Natural killer cell treated with Interleukin-12 subunit alpha and Interleukin-12 subunit beta and Interleukin-15 and Interleukin-18, amount 100 ng/mL, for 72 hours (primary cell): ENCODE data around the gene MIX23. TPM values are rescaled to one million over a fixed set of nuclear protein-coding genes. Genes with fewer than 3 reads are reported as not detected.

ENCODE experiments used
- ATAC-seq, 2 donors: fragments of 150-1000 bp; cut with Tn5 transposase in 1 of 2; sonication (Bioruptor Pico), chemical (Tn5 transposase) in 1 of 2; 2 replicates each; pipeline ENCODE4 v1.10.0; 2021
- DNase-seq: peaks from one replicate; pipeline ENCODE4 v3.0.0; 2022; ENCODE audit warnings: low spot score
- H3K27ac Mint-ChIP-seq, 2 donors: 1 replicate in 1 of 2; 2 replicates in 1 of 2; pipeline ENCODE4 v1.8.0; 2022; ENCODE audit warnings: mixed read lengths in 2 of 2, mild to moderate bottlenecking in 1 of 2, moderate library complexity in 1 of 2
- H3K27me3 Mint-ChIP-seq, 2 donors: 1 replicate in 1 of 2; 2 replicates in 1 of 2; pipeline ENCODE4 v1.8.0; 2022; ENCODE audit warnings: mixed read lengths in 2 of 2
- H3K36me3 Mint-ChIP-seq: one replicate; pipeline ENCODE4 v1.8.0; 2022; ENCODE audit warnings: mixed read lengths
- H3K4me1 Mint-ChIP-seq, 2 donors: 1 replicate in 1 of 2; 2 replicates in 1 of 2; pipeline ENCODE4 v1.8.0; 2022; ENCODE audit warnings: low read depth in 2 of 2, mixed read lengths in 2 of 2, mild to moderate bottlenecking in 1 of 2
- H3K4me3 Mint-ChIP-seq: one replicate; pipeline ENCODE4 v1.8.0; 2022; ENCODE audit warnings: mixed read lengths
- H3K9me3 Mint-ChIP-seq: 2 replicates; pipeline ENCODE4 v1.8.0; 2022; ENCODE audit warnings: mixed read lengths
- total RNA-seq, 2 donors: library from RNA; stranded (reverse); gene quantifications; one replicate each; pipeline ENCODE4 v1.2.3, GENCODE V29; 2022

MIX23 gene
- total RNA-seq, 2 donors from 2014 or later, result 48.2 to 59.0 TPM

DNA sequence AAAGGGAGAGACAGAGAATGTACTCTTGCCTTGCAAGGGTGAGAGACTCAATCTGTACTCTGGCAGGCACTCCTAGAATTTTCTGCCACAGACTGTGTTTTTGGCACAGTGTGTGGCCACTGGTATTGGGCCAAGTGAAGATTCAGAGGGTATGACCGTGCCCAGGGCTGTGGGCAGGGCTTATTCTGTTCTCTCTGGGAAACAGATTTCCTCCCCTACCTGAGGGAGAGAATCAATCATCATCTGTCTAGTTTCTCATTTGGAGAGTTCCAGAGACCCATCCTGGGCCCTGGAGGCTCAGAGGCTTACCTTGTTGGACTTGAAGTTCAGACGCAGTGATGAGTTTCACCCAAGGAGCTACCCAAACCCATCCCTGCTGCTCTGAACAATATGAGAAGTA is 29.8 kb downstream of the MIX23 start:
- H3K36me3 Mint-ChIP-seq, result no peaks in the 10 kb centered on the region
- ATAC-seq, result no peak
- no peak overlapping the region for H3K27ac Mint-ChIP-seq
- H3K4me3 Mint-ChIP-seq, result no peak overlapping the region
- no peaks in the 10 kb centered on the region for H3K27me3 Mint-ChIP-seq
- no peak for DNase-seq
- no peaks in the 10 kb centered on the region for H3K9me3 Mint-ChIP-seq
- H3K4me1 Mint-ChIP-seq, result peaks cover 0 to 7% of the 10 kb centered on the region in 2 donors

DNA sequence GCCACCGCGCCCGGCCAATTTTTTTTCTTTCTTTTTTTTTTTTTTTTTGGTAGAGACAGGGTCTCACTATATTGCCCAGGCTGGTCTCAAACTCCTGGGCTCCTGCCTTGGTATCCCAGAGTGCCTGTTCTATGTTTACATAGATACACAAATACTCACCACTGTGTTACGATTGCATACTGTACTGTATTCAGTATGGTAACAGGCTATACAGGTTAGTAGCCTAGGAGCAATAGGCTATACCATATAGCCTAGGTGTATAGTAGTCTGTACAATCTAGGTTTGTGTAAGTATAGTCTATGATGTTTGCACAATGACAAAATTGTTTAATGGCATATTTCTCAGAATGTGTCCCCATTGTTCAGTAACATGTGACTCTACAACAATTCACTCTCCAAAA is 31.4 kb downstream of the MIX23 start:
- no peaks in the 10 kb centered on the region for H3K9me3 Mint-ChIP-seq
- peaks cover 0 to 7% of the 10 kb centered on the region in 2 donors for H3K4me1 Mint-ChIP-seq
- H3K4me3 Mint-ChIP-seq, result no peak overlapping the region
- no peak overlapping the region for H3K27ac Mint-ChIP-seq
- H3K27me3 Mint-ChIP-seq, result peaks cover 0 to 7% of the 10 kb centered on the region in 2 donors
- ATAC-seq (no peak), DNase-seq (no peak)
- no peaks in the 10 kb centered on the region for H3K36me3 Mint-ChIP-seq

DNA sequence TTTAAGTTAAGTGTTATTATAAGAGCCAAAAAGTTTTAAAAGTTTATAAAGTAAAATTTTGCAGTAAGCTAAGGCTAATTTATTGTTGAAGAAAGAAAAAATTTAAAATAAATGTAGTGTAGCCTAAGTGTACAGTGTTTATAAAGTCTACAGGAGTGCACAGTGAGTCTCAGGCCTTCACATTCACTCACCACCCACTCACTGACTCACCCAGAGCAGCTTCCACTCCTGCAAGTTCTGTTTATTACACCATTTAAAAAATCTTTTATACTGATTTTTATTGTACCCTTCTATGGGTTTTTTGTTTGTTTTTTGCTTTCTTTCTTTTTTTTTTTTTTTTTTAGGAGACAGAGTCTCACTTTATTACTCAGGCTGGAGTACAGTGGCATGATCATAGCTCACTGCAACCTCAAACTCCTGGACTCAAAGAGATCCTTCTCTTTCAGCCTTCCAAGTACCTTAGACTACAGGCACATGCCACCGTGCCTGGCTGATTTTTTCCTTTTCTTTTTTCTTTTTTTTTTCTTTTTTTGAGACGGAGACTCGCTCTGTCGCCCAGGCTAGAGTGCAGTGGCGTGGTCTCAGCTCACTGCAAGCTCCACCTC is 32.1 kb downstream of the MIX23 start:
- H3K9me3 Mint-ChIP-seq, result no peaks in the 10 kb centered on the region
- peaks cover 0 to 7% of the 10 kb centered on the region in 2 donors for H3K4me1 Mint-ChIP-seq
- ATAC-seq (no peak), DNase-seq (no peak)
- no peak overlapping the region for H3K4me3 Mint-ChIP-seq
- peaks cover 0 to 7% of the 10 kb centered on the region in 2 donors for H3K27me3 Mint-ChIP-seq
- H3K36me3 Mint-ChIP-seq, result no peaks in the 10 kb centered on the region
- H3K27ac Mint-ChIP-seq, result no peak overlapping the region

DNA sequence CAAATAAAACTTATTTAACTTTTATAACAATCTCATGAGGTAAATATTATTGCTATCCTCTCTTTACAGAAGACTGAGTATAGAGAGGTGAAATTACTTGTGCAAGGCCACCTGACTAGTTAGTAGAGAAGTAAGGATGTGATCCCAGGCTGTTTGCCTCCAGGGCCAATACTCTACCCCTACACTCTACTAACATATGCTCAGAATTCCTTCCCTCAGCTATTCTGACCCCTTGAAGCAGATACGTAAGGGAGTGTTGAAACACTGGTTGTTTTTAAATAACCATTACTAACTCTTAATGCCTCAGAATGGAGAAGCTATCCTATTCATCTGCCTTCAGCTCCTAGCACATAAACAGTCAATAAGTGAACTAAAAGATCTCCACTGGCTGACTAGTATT is 33.9 kb downstream of the MIX23 start:
- DNase-seq (no peak), ATAC-seq (no peak)
- Mint-ChIP-seq H3K27ac (no peak overlapping the region), H3K36me3 (no peaks in the 10 kb centered on the region), H3K4me1 (no peaks in the 10 kb centered on the region), H3K9me3 (no peaks in the 10 kb centered on the region), H3K4me3 (no peak overlapping the region), H3K27me3 (peaks cover 0 to 7% of the 10 kb centered on the region in 2 donors)

DNA sequence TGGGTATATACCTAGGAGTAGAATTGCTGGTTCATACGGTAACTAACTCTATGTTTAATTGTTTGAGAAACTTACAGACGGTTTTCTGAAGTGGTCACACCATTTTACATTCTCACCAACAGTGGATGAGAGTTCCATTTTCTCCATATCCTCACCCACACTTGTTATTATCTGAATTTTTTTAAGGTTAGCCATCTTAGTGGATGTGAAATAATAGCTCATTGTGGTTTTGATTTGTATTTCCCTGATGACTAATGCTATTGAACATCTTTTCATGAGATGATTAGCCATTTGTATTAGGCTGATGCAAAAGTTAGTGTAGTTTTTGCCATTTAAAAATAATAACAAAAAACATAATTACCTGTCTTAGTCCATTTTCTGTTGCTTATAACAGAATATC is 39.4 kb downstream of the MIX23 start:
- H3K4me3 Mint-ChIP-seq, result no peak overlapping the region
- DNase-seq (no peak), ATAC-seq (no peak)
- H3K9me3 Mint-ChIP-seq, result peaks cover 6% of the 10 kb centered on the region
- H3K27ac Mint-ChIP-seq, result no peak overlapping the region
- no peaks in the 10 kb centered on the region for H3K4me1 Mint-ChIP-seq
- no peaks in the 10 kb centered on the region for H3K36me3 Mint-ChIP-seq
- peaks cover 7 to 20% of the 10 kb centered on the region in 2 donors for H3K27me3 Mint-ChIP-seq

DNA sequence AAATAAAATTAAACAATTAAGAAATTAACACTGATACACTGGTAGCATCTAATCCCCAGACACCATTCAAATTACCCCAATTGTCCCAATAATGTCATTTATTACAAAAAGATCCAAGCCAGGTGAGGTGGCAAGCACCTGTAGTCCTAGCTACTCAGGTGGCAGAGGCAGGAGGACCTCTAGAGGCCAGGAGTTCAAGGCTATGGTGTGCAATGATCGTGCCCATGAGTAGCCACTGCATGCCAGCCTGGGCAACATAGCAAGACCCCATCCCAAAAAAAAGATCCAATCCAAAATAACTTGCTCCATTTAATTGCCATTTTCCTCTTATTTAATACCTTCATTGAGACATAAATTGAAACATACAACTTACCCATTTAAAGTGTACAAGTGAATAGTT is 40.2 kb downstream of the MIX23 start:
- Mint-ChIP-seq H3K36me3 (no peaks in the 10 kb centered on the region), H3K4me1 (no peaks in the 10 kb centered on the region), H3K9me3 (peaks cover 6% of the 10 kb centered on the region), H3K4me3 (no peak overlapping the region), H3K27ac (no peak overlapping the region), H3K27me3 (peaks cover 9 to 16% of the 10 kb centered on the region in 2 donors)
- DNase-seq (no peak), ATAC-seq (no peak)

DNA sequence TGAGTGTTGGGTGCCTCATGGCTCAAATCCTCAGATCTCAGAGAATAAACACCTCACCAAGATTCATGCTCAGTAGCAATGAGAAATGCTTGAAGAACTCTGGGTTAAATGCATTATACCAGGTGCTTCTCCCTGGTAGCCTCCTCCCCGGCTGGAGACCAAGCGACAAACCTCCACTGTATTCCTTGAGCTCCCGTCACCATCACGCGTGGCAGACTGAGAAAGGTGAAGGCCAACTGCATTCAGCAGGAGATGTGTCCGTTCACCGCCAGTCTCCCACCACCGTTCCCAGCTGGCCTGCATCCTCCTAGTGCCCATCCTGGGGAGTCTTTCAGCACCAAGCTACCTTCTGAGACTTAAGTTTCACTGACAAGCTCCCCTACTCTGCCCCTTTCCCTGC is 50.5 kb downstream of the MIX23 start:
- Mint-ChIP-seq H3K4me1 (no peaks in the 10 kb centered on the region), H3K4me3 (no peak overlapping the region), H3K36me3 (no peaks in the 10 kb centered on the region), H3K27me3 (peaks cover 17 to 52% of the 10 kb centered on the region in 2 donors), H3K27ac (no peak overlapping the region), H3K9me3 (no peaks in the 10 kb centered on the region)
- no peak for DNase-seq
- no peak for ATAC-seq

DNA sequence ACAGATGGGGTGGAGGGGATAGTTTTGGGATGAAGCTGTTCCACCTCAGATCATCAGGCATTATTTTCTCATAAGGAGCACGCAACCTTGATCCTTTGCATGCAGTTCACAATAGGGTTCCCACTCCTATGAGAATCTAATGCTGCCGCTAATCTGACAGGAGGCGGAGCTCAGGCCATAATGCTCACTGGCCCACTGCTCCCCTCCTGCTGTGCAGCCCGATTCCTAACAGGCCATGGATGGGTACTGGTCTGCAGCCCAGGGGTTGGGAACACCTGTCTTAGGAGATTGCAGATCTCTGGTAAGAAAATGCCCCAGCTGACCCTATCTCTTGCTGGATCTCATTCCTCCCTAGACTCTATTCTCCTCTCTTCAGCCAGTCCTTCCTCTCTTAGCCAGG is 51.1 kb downstream of the MIX23 start:
- Mint-ChIP-seq H3K4me1 (no peaks in the 10 kb centered on the region), H3K27ac (no peak overlapping the region), H3K36me3 (no peaks in the 10 kb centered on the region), H3K9me3 (no peaks in the 10 kb centered on the region), H3K27me3 (peaks cover 17 to 52% of the 10 kb centered on the region in 2 donors), H3K4me3 (no peak overlapping the region)
- ATAC-seq (no peak), DNase-seq (no peak)

DNA sequence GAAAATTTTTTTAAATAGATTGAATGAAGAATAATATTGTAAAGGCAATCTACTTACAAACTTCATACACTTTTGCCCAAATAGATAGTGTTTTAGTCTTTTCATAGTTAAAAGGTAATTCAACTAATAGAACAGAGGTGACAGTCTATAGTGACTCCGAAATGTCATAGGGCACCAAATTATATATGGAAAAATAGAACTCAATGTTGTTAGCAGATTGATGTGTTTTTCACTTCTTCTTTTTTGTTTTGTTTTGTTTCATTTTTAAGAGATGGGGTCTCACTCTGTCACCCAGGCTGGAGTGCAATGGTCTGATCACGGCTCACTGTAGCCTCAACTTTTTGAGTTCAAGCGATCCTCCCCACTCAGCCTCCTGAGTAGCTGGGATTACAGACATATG is 57.3 kb downstream of the MIX23 start:
- Mint-ChIP-seq H3K4me1 (no peaks in the 10 kb centered on the region), H3K27me3 (peaks cover 16 to 31% of the 10 kb centered on the region in 2 donors), H3K36me3 (no peaks in the 10 kb centered on the region), H3K4me3 (no peak overlapping the region), H3K27ac (no peak overlapping the region), H3K9me3 (no peaks in the 10 kb centered on the region)
- DNase-seq (no peak), ATAC-seq (no peak)

DNA sequence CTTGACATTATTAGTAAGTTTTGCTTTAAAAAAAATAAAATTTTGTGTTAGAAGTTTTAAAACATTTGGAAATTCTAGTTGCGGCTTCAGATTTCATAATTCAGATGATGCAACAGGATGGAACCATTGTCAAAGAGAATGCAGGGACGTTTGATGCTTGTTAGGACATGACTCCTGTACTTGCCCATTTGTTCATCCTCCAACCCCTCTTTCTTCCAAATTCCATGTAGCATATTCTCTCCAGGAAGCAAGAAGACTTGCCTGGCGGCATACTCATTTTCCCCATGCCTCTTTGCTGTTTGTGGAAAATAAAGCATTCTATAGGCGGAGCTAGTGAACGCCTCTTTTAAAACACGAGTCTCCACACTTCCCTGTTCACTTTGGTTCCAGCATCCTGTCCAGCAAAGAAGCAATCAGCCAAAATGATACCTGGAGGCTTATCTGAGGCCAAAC is 58.1 kb downstream of the MIX23 start, which contains the start of gene CSTA:
TSS of gene CSTA (plus strand) at position 378 of the 453 bp plus-strand sequence. CDS start at position 423, 45 bp downstream.
- Mint-ChIP-seq H3K36me3 (no peaks in the 10 kb centered on the region), H3K27ac (no peak within 1 kb of the TSS), H3K27me3 (peaks cover 12 to 24% of the 10 kb centered on the region in 2 donors), H3K9me3 (no peaks in the 10 kb centered on the region), H3K4me1 (no peaks in the 10 kb centered on the region), H3K4me3 (no peak within 1 kb of the TSS)
- DNase-seq, result no peak
- ATAC-seq, result no peak

DNA sequence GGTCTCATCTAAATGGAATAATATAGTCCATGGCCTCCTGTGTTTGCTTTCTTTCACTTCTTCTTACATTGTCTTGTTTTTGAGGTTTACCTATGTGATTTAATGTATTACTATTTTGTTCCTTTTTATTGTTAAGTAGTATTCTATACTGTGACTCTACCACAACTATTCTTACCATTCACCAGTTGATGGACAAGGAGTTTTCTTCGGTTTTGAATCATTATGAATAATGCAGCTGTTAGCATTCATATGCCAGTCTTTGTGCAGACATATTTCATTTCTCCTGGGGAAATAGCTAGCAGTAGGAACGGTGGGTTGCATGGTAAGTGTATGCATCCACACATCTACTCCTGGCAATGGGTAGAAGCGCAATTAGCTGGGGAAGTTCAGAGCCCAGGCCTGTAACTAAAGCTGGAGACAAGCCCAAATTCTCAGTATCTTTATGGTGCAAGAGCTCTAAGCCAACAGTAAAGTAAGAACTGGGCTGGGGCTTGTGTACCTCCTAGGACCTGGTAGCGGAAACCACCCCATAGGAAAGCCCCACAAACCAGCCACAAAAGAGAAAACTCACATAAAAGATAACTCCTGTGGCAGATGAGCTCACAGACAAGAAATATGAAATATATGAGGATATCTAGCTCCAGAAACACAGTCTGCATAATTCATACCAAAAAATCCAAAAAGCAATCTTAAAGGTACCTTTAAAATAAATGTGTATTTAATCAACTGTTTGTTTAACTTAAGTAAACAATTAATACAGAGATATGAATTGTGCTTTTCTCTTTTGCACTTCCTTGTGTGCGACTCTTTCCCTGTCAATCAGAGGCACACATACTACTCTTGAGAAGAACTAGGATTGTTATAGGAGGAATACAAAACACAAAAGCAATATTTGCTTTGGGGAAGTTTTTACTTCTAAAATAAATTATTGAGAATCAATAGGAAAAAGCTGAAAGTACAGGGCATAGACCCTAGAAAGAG is 60.6 kb downstream of the MIX23 start:
- peak; percentile 36 to 48 for ATAC-seq
- no peak overlapping the region for H3K4me3 Mint-ChIP-seq
- no peak overlapping the region for H3K27ac Mint-ChIP-seq

DNA sequence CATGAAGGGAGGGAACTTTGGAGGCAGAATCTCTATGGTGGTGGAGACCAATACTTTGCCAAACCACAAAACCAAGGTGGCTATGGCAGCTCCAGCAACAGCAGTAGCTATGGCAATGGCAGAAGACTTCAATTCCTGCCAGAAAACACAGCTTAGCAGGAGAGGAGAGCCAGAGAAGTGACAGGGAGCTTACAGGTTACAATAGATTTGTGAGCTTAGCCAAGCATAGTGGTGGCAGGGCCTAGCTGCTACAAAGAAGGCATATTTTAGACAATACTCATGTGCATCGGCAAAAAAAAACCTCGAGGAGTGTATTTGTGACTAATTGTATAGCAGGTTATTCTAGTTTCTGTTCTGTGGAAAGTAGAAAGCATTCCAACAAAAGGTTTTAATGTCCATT is 64.4 kb downstream of the MIX23 start:
- Mint-ChIP-seq H3K27ac (no peak overlapping the region), H3K36me3 (peaks cover 5% of the 10 kb centered on the region), H3K4me1 (no peaks in the 10 kb centered on the region), H3K9me3 (no peaks in the 10 kb centered on the region), H3K4me3 (no peak overlapping the region), H3K27me3 (peaks cover 21 to 38% of the 10 kb centered on the region in 2 donors)
- DNase-seq (no peak), ATAC-seq (no peak)

More for the DNA sequence above, 60.6 kb downstream of the MIX23 start:
- H3K36me3 Mint-ChIP-seq, result peaks cover 5% of the 10 kb centered on the region
- no peak for DNase-seq
- no peaks in the 10 kb centered on the region for H3K4me1 Mint-ChIP-seq
- no peaks in the 10 kb centered on the region for H3K9me3 Mint-ChIP-seq
- peaks cover 21 to 40% of the 10 kb centered on the region in 2 donors for H3K27me3 Mint-ChIP-seq

DNA sequence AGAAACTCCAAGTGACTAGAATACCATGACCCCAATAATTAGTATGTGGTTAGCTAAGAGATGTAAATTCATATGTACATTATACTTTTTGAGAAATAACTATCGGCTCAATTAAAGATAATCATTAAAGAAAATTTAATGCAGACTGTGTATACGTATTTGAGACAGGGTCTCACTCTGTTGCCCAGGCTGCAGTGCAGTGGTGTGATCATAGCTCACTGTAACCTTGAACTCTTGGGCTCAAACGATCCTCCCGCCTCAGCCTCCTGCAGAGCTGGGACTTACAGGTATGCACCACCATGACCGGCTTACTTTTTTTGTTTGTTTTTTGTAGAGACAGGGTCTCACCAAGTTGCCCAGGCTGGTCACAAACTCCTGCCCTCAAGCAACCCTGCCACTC is 66.7 kb downstream of the MIX23 start:
- no peak for ATAC-seq
- peaks cover 4 to 6% of the 10 kb centered on the region in 2 donors for H3K4me1 Mint-ChIP-seq
- H3K36me3 Mint-ChIP-seq, result peaks cover 5% of the 10 kb centered on the region
- H3K4me3 Mint-ChIP-seq, result no peak overlapping the region
- H3K27ac Mint-ChIP-seq, result no peak overlapping the region
- H3K27me3 Mint-ChIP-seq, result peaks cover 16 to 30% of the 10 kb centered on the region in 2 donors
- no peaks in the 10 kb centered on the region for H3K9me3 Mint-ChIP-seq
- no peak for DNase-seq

DNA sequence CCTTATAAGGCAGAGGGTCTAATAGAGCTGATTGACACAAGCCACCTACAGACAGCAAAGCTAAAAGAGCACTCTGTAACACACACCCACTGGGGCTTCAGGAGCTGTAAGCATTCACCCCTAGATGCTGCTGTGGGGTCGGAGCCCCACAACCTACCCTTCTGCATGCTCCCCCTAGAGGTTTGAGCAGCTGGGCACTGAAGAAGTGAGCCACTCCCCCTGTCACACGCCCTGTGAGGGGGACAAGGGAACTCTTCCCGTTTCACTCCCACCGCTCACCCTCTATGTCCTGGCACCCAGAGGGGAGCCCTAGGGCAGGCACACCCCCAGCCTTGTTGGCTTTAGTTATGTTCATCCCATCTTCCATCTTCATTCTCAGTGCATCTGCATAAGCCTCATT is 67.4 kb downstream of the MIX23 start:
- Mint-ChIP-seq H3K4me3 (no peak overlapping the region), H3K9me3 (no peaks in the 10 kb centered on the region), H3K27me3 (peaks cover 16 to 30% of the 10 kb centered on the region in 2 donors), H3K4me1 (peaks cover 4 to 6% of the 10 kb centered on the region in 2 donors), H3K27ac (no peak overlapping the region), H3K36me3 (peaks cover 5% of the 10 kb centered on the region)
- DNase-seq (no peak), ATAC-seq (no peak)
